ENCODE data around the gene RNPEPL1. TPM values are rescaled to one million over a fixed set of nuclear protein-coding genes. Genes with fewer than 3 reads are reported as not detected.
"Not testable (repeated sequence)": the region's sequence is repeated elsewhere in the genome, so short reads cannot be mapped to it uniquely, and the experiment has no call there.

Gene RNPEPL1
- total and polyA plus RNA-seq, 2 donors: 14.3 to 109 TPM

GRCh38 chr2:240615396-240615795 is 47.1 kb downstream of the RNPEPL1 start:
- Histone ChIP-seq H3K27me3 (ENCODE audit: control insufficient read depth in 2 of 2, insufficient read depth in 1 of 2, low read length in 1 of 2) (no peaks in the 10 kb centered on the region), H3K4me3 (ENCODE audit: low read length in 2 of 2) (no peak overlapping the region), H3K4me1 (ENCODE audit: control insufficient read depth in 2 of 2, insufficient read depth in 2 of 2, low read length in 2 of 2) (peaks cover 0 to 15% of the 10 kb centered on the region in 2 donors), H3K36me3 (ENCODE audit: control insufficient read depth in 2 of 2, insufficient read depth in 2 of 2, low read length in 1 of 2) (no peaks in the 10 kb centered on the region), H3K27ac (ENCODE audit: low read depth in 1 of 2, low read length in 1 of 2) (no peak overlapping the region), H3K9me3 (ENCODE audit: control insufficient read depth in 2 of 2, insufficient read depth in 1 of 2, low read length in 1 of 2) (peaks cover 0 to 15% of the 10 kb centered on the region in 2 donors)
- DNase-seq (ENCODE audit: low read depth in 6 of 9, low spot score in 9 of 9): no peak
- 96% methylated on average over 2 of the region's 2 CpGs for WGBS

- peaks cover 0 to 15% of the 10 kb centered on the region in 2 donors for H3K9me3 ChIP-seq (ENCODE audit: control insufficient read depth in 2 of 2, insufficient read depth in 1 of 2, low read length in 1 of 2)
- DNase-seq (ENCODE audit: low read depth in 6 of 9, low spot score in 9 of 9): no peak
- WGBS: 95% methylated on average over 20 of the region's 20 CpGs
Observed at GRCh38 chr2:240615820-240616547, 47.7 kb downstream of the RNPEPL1 start.

GRCh38 chr2:240616860-240617666 is 48.8 kb downstream of the RNPEPL1 start:
- 94% methylated on average over 5 of the region's 5 CpGs for WGBS
- peaks cover 0 to 30% of the 10 kb centered on the region in 2 donors for H3K4me1 ChIP-seq (ENCODE audit: control insufficient read depth in 2 of 2, insufficient read depth in 2 of 2, low read length in 2 of 2)
- H3K27me3 ChIP-seq (ENCODE audit: control insufficient read depth in 2 of 2, insufficient read depth in 1 of 2, low read length in 1 of 2); H3K27ac ChIP-seq (ENCODE audit: low read depth in 1 of 2, low read length in 1 of 2); H3K4me3 ChIP-seq (ENCODE audit: low read length in 2 of 2); DNase-seq (ENCODE audit: low read depth in 6 of 9, low spot score in 9 of 9); H3K36me3 ChIP-seq (ENCODE audit: control insufficient read depth in 2 of 2, insufficient read depth in 2 of 2, low read length in 1 of 2): not testable (repeated sequence)
- H3K9me3 ChIP-seq (ENCODE audit: control insufficient read depth in 2 of 2, insufficient read depth in 1 of 2, low read length in 1 of 2): peaks cover 0 to 15% of the 10 kb centered on the region in 2 donors

More at GRCh38 chr2:240615820-240616547, 47.7 kb downstream of the RNPEPL1 start:
- no peaks in the 10 kb centered on the region for H3K36me3 ChIP-seq (ENCODE audit: control insufficient read depth in 2 of 2, insufficient read depth in 2 of 2, low read length in 1 of 2)
- peaks cover 0 to 21% of the 10 kb centered on the region in 2 donors for H3K4me1 ChIP-seq (ENCODE audit: control insufficient read depth in 2 of 2, insufficient read depth in 2 of 2, low read length in 2 of 2)
- no peak overlapping the region for H3K4me3 ChIP-seq (ENCODE audit: low read length in 2 of 2)
- H3K27me3 ChIP-seq (ENCODE audit: control insufficient read depth in 2 of 2, insufficient read depth in 1 of 2, low read length in 1 of 2): no peaks in the 10 kb centered on the region
- no peak overlapping the region for H3K27ac ChIP-seq (ENCODE audit: low read depth in 1 of 2, low read length in 1 of 2)

GRCh38 chr2:240618776-240619175 is 50.5 kb downstream of the RNPEPL1 start:
- no peak for DNase-seq (ENCODE audit: low read depth in 6 of 9, low spot score in 9 of 9)
- no peak overlapping the region for H3K4me3 ChIP-seq (ENCODE audit: low read length in 2 of 2)
- no peaks in the 10 kb centered on the region for H3K36me3 ChIP-seq (ENCODE audit: control insufficient read depth in 2 of 2, insufficient read depth in 2 of 2, low read length in 1 of 2)
- WGBS: 99% methylated on average over 6 of the region's 6 CpGs
- peaks cover 0 to 15% of the 10 kb centered on the region in 2 donors for H3K9me3 ChIP-seq (ENCODE audit: control insufficient read depth in 2 of 2, insufficient read depth in 1 of 2, low read length in 1 of 2)
- no peak overlapping the region for H3K27ac ChIP-seq (ENCODE audit: low read depth in 1 of 2, low read length in 1 of 2)
- peaks cover 0 to 34% of the 10 kb centered on the region in 2 donors for H3K4me1 ChIP-seq (ENCODE audit: control insufficient read depth in 2 of 2, insufficient read depth in 2 of 2, low read length in 2 of 2)
- no peaks in the 10 kb centered on the region for H3K27me3 ChIP-seq (ENCODE audit: control insufficient read depth in 2 of 2, insufficient read depth in 1 of 2, low read length in 1 of 2)

- Histone ChIP-seq H3K9me3 (ENCODE audit: control insufficient read depth in 2 of 2, insufficient read depth in 1 of 2, low read length in 1 of 2) (peaks cover 0 to 15% of the 10 kb centered on the region in 2 donors), H3K4me1 (ENCODE audit: control insufficient read depth in 2 of 2, insufficient read depth in 2 of 2, low read length in 2 of 2) (peaks cover 0 to 38% of the 10 kb centered on the region in 2 donors)
- WGBS: 92% methylated on average over 19 of the region's 19 CpGs
Observed at GRCh38 chr2:240619506-240620148, 51.3 kb downstream of the RNPEPL1 start.

GRCh38 chr2:240620149-240620731 is 52.0 kb downstream of the RNPEPL1 start:
- DNase-seq (ENCODE audit: low read depth in 6 of 9, low spot score in 9 of 9): no peak
- Histone ChIP-seq H3K4me3 (ENCODE audit: low read length in 2 of 2) (no peak overlapping the region), H3K27me3 (ENCODE audit: control insufficient read depth in 2 of 2, insufficient read depth in 1 of 2, low read length in 1 of 2) (no peaks in the 10 kb centered on the region), H3K36me3 (ENCODE audit: control insufficient read depth in 2 of 2, insufficient read depth in 2 of 2, low read length in 1 of 2) (no peaks in the 10 kb centered on the region), H3K27ac (ENCODE audit: low read depth in 1 of 2, low read length in 1 of 2) (no peak overlapping the region), H3K9me3 (ENCODE audit: control insufficient read depth in 2 of 2, insufficient read depth in 1 of 2, low read length in 1 of 2) (peaks cover 0 to 15% of the 10 kb centered on the region in 2 donors), H3K4me1 (ENCODE audit: control insufficient read depth in 2 of 2, insufficient read depth in 2 of 2, low read length in 2 of 2) (peaks cover 0 to 44% of the 10 kb centered on the region in 2 donors)
- 95% methylated on average over 13 of the region's 13 CpGs for WGBS

More at GRCh38 chr2:240619506-240620148, 51.3 kb downstream of the RNPEPL1 start:
- DNase-seq (ENCODE audit: low read depth in 6 of 9, low spot score in 9 of 9): no peak
- Histone ChIP-seq H3K27ac (ENCODE audit: low read depth in 1 of 2, low read length in 1 of 2) (no peak overlapping the region), H3K27me3 (ENCODE audit: control insufficient read depth in 2 of 2, insufficient read depth in 1 of 2, low read length in 1 of 2) (no peaks in the 10 kb centered on the region), H3K4me3 (ENCODE audit: low read length in 2 of 2) (no peak overlapping the region), H3K36me3 (ENCODE audit: control insufficient read depth in 2 of 2, insufficient read depth in 2 of 2, low read length in 1 of 2) (no peaks in the 10 kb centered on the region)

- Histone ChIP-seq H3K27me3 (ENCODE audit: control insufficient read depth in 2 of 2, insufficient read depth in 1 of 2, low read length in 1 of 2) (no peaks in the 10 kb centered on the region), H3K27ac (ENCODE audit: low read depth in 1 of 2, low read length in 1 of 2) (peak overlapping the region in 1 of 2 donors; percentile 47), H3K36me3 (ENCODE audit: control insufficient read depth in 2 of 2, insufficient read depth in 2 of 2, low read length in 1 of 2) (no peaks in the 10 kb centered on the region), H3K9me3 (ENCODE audit: control insufficient read depth in 2 of 2, insufficient read depth in 1 of 2, low read length in 1 of 2) (peaks cover 0 to 13% of the 10 kb centered on the region in 2 donors), H3K4me3 (ENCODE audit: low read length in 2 of 2) (no peak overlapping the region), H3K4me1 (ENCODE audit: control insufficient read depth in 2 of 2, insufficient read depth in 2 of 2, low read length in 2 of 2) (peaks cover 0 to 46% of the 10 kb centered on the region in 2 donors)
- DNase-seq (ENCODE audit: low read depth in 6 of 9, low spot score in 9 of 9): no peak
- WGBS: 72% methylated on average over 7 of the region's 7 CpGs
Observed at GRCh38 chr2:240620859-240621258, 52.6 kb downstream of the RNPEPL1 start.

- no peak overlapping the region for H3K4me3 ChIP-seq (ENCODE audit: low read length in 2 of 2)
- peaks cover 0 to 56% of the 10 kb centered on the region in 2 donors for H3K4me1 ChIP-seq (ENCODE audit: control insufficient read depth in 2 of 2, insufficient read depth in 2 of 2, low read length in 2 of 2)
- no peak for DNase-seq (ENCODE audit: low read depth in 6 of 9, low spot score in 9 of 9)
- H3K36me3 ChIP-seq (ENCODE audit: control insufficient read depth in 2 of 2, insufficient read depth in 2 of 2, low read length in 1 of 2): no peaks in the 10 kb centered on the region
- H3K9me3 ChIP-seq (ENCODE audit: control insufficient read depth in 2 of 2, insufficient read depth in 1 of 2, low read length in 1 of 2): peaks cover 0 to 2% of the 10 kb centered on the region in 2 donors
- WGBS: 76% methylated on average over 9 of the region's 9 CpGs
- no peaks in the 10 kb centered on the region for H3K27me3 ChIP-seq (ENCODE audit: control insufficient read depth in 2 of 2, insufficient read depth in 1 of 2, low read length in 1 of 2)
- no peak overlapping the region for H3K27ac ChIP-seq (ENCODE audit: low read depth in 1 of 2, low read length in 1 of 2)
Observed at GRCh38 chr2:240622060-240622411, 53.8 kb downstream of the RNPEPL1 start.

All from thymus (tissue), 11 donors.